Mucosa of descending colon (tissue), 3 donors: Measurements from ENCODE around the gene CCDC187. TPM values are rescaled to one million over a fixed set of nuclear protein-coding genes. Genes with fewer than 3 reads are reported as not detected.
"Not testable (repeated sequence)": the region's sequence is repeated elsewhere in the genome, so short reads cannot be mapped to it uniquely, and the experiment has no call there.

Experiments used
- ATAC-seq: fragments of 200-7000 bp; cut with Tn5 transposase; one replicate; pipeline ENCODE4 v1.9.1; 2020; ENCODE audit warnings: mild to moderate bottlenecking, moderate library complexity
- DNase-seq, 3 donors: peaks; one replicate each; pipeline ENCODE4 v3.0.0-alpha.2; 2020
- H3K36me3 ChIP-seq: fragments of 200-600 bp; one replicate; pipeline ENCODE4 v1.8.0; 2021; ENCODE audit warnings: low read depth, mild to moderate bottlenecking
- H3K4me1 ChIP-seq: fragments of 200-600 bp; one replicate; pipeline ENCODE4 v1.8.0; 2021; ENCODE audit warnings: low read depth, mild to moderate bottlenecking
- H3K4me3 ChIP-seq: fragments of 200-600 bp; one replicate; pipeline ENCODE4 v1.8.0; 2021; ENCODE audit warnings: mild to moderate bottlenecking
- H3K9me3 ChIP-seq: fragments of 200-600 bp; one replicate; pipeline ENCODE4 v1.8.0; 2021; ENCODE audit warnings: mild to moderate bottlenecking
- CTCF ChIP-seq: fragments of 200-600 bp; IDR thresholded peaks from one replicate; pipeline ENCODE4 v1.8.0; 2022; ENCODE audit warnings: antibody characterized with exemption, mild to moderate bottlenecking
- intact Hi-C, 2 donors: fragments of 100-400 bp; cut with DNase I in 1 of 2; cut with micrococcal nuclease in 1 of 2; formaldehyde crosslinking; loops; one replicate each; pipeline versions ENCODE4 v1.11.0 to v1.11.1; 2022; cut with DNase I, micrococcal nuclease
- long read RNA-seq, 2 donors: library from polyadenylated mRNA; unstranded; transcript quantifications; one replicate each; pipeline ENCODE4 v2.0.0, GENCODE V29; 2019 to 2021
- total RNA-seq, 3 donors: library from RNA; stranded (reverse); fragmentation: NEBNext Ultra II Directional in 2 of 3; extraction: Animal tissue kit (Norgen Biotek cat#: 25700) in 2 of 3; gene quantifications; one replicate each; pipeline versions ENCODE4 v1.2.1 to v1.2.4, GENCODE V29; 2021 to 2023
- donor health status: DM: no; HTN: no; CAD: no; lungs with moderate emphysema.
- donor health status: DM: no; HTN: no; CAD: no.
- donor health status: DM: no; HTN: yes; CAD: no.

The CCDC187 gene
- under 1 TPM; 0.19 to 0.93 (median 0.48) TPM for total RNA-seq
- long read RNA-seq, donor 1, result 0 reads
- long read RNA-seq, donor 2, result 0 reads

GRCh38 chr9:136303825-136304416 lies at the start of gene CCDC187:
CCDC187 (minus strand) TSS chr9:136304094; CDS start chr9:136303830, 264 bp downstream.
- DNase-seq, result no peak

GRCh38 chr9:136353088-136353487 lies 49.2 kb upstream of the CCDC187 start:
- H3K36me3 ChIP-seq, result no peaks in the 10 kb centered on the region
- TF ChIP-seq CTCF, result no peak
- H3K4me1 ChIP-seq, result no peaks in the 10 kb centered on the region
- intact Hi-C loops, result no loop called here
- ATAC-seq, result no peak
- H3K9me3 ChIP-seq, result no peaks in the 10 kb centered on the region
- DNase-seq, result no peak
- H3K4me3 ChIP-seq, result no peak overlapping the region

More at GRCh38 chr9:136303825-136304416, at the start of gene CCDC187:
- H3K36me3 ChIP-seq, result no peaks in the 10 kb centered on the region
- no peak for TF ChIP-seq CTCF
- no peak within 1 kb of the TSS for H3K4me3 ChIP-seq
- intact Hi-C loops, result no loop called here
- no peak for ATAC-seq
- H3K4me1 ChIP-seq, result no peaks in the 10 kb centered on the region
- H3K9me3 ChIP-seq, result no peaks in the 10 kb centered on the region

- DNase-seq (no peak), ATAC-seq (no peak)
- Histone ChIP-seq H3K9me3 (no peaks in the 10 kb centered on the region), H3K36me3 (no peaks in the 10 kb centered on the region), H3K4me1 (no peaks in the 10 kb centered on the region), H3K4me3 (no peak overlapping the region)
- intact Hi-C loops, result no loop called here
- no peak for TF ChIP-seq CTCF
These were observed 48.8 kb upstream of the CCDC187 start for GRCh38 chr9:136352682-136353081.

GRCh38 chr9:136351868-136352267 lies 48.0 kb upstream of the CCDC187 start:
- ATAC-seq, H3K36me3 ChIP-seq, intact Hi-C loops, H3K9me3 ChIP-seq, H3K4me1 ChIP-seq, DNase-seq, H3K4me3 ChIP-seq: not testable (repeated sequence)

GRCh38 chr9:136351252-136351800 lies 47.4 kb upstream of the CCDC187 start:
- no peak for DNase-seq
- Histone ChIP-seq H3K4me3 (no peak overlapping the region), H3K36me3 (no peaks in the 10 kb centered on the region), H3K9me3 (no peaks in the 10 kb centered on the region), H3K4me1 (no peaks in the 10 kb centered on the region)
- intact Hi-C loops, result no loop called here
- no peak for TF ChIP-seq CTCF
- ATAC-seq, result no peak

GRCh38 chr9:136349546-136349945 lies 45.7 kb upstream of the CCDC187 start:
- no peak for TF ChIP-seq CTCF
- Histone ChIP-seq H3K4me1 (peaks cover 6% of the 10 kb centered on the region), H3K9me3 (no peaks in the 10 kb centered on the region), H3K4me3 (no peak overlapping the region), H3K36me3 (no peaks in the 10 kb centered on the region)
- DNase-seq (no peak), ATAC-seq (no peak)
- intact Hi-C loops, result no loop called here
